Smooth muscle cell of the brain vasculature (primary cell): Measurements from ENCODE around the gene PER2.

Source experiments
- DNase-seq: peaks from one replicate; pipeline ENCODE4 v3.0.0-alpha.2; 2012; ENCODE audit warnings: low read depth, low spot score

The PER2 gene

DNA sequence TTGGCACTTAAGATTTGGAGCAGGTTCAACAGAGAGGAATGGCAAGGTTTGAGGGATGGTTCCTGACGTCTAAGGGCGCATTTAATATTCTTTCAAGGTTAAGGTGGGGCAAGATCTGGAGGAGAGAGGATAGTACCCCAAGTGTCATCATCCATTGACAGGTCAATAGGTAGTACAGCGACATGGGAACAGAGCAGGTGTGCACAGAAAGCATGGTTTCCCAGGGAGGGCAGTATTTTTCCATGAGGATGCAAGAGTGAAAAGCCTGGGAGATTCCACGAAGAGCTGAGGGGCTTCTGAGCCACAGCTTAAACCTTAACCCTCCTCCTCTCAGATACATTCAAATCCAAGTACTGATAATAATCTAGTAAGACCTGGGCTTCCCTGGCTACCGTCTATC lies 57.7 kb downstream of the PER2 start:
- no peak for DNase-seq

DNA sequence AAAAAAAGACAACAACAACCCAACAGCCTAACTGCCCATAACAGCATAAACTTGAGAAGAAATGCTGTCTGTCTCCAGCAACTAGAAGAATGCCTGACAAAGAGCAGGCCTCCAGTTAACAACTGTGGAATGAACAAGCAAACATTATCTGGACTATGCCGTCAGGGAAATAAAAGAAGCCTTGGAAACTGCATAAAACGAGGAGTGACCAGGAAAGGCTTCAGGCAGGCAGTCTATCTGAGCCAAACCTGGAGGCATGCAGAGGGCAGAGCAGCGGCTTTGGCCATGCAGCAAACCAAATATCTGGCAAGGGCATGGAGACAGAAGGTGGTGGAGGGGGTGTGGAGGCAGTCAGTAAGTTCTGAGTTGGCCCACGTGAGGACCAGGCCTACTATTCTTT lies 59.7 kb downstream of the PER2 start:
- no peak for DNase-seq

- no peak for DNase-seq
These were observed 60.8 kb downstream of the PER2 start for GRCh38 chr2:238227587-238228032.

DNA sequence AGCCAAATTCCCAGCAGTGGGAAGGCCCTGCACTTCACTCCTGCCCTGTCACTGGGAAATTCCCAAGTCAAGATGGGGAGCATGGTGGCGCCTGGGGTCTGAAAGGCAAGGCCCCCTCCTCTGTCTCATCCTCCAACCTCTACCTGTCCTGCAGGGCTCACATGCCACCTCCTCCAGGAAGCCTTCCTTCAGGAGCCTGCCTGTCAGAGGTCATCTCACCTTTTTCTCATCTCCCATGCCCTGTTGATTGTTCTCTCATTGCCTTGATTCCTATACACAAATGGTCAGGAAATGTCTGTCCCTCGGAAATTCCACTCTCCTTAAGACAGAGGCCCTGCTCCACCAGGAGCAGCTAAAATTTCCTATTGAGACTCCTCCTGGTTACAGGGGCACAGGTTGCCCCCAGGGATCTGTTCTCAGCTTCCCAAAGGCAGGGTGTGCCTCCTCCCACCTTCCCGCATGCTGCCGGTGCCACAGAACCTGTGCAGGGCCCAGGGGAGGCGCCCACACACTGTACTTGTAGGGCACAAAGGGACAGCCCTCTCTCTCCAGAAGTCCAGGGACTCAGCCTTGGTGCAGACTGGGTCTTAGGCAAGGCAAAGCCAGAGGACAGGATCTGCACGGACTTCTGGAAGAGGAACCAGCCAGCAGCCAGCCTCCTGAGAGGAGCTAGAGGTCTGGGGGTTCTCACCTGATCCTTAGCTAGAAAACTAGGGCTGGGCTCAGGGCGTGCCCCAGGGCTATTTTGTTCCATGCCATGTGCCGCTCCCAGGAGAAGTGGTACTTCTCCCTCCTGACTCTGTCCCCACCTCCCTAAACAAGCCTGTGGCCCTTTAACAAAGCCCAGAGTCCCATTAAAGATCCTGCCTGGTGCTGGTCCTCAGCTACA lies 61.5 kb downstream of the PER2 start:
- DNase-seq: no peak

DNA sequence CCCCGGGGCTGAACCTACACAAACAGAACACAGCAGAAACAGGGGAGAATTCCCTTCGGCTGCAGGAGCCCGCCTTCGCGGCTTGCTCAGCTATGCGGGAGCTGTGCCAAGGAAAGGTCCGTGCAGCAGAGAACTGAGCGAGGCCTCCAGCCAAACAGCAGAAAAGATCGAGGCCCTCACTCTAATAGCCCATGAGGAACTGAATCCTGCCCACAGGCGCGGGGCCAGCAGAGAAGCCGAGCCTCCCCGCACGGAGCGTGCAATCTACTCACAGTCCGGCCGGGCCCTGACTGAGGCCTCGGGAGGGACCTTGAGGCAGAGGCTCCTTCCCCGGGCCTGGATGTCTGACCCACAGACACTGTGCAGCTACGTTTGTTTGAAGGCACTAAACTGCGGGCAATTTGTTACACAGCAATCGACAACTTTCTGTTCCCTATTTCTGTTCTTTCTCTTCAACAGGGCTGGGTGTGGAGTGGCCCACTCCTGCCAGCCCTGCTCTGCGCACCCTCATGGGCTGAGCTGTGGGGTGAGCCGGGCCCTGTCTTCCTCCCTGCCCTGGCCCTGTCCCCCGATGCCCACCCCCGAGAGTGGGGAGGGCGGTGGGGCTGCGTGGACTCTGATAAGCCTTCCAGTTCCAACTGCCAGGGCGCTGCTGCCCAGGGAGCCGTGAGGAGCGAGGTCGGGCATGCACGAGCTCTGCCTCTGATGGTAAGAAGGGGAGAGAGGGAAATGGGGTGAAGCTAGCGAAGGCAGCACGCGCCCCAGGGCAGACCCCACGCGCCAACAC lies 62.3 kb downstream of the PER2 start:
- DNase-seq: no peak

DNA sequence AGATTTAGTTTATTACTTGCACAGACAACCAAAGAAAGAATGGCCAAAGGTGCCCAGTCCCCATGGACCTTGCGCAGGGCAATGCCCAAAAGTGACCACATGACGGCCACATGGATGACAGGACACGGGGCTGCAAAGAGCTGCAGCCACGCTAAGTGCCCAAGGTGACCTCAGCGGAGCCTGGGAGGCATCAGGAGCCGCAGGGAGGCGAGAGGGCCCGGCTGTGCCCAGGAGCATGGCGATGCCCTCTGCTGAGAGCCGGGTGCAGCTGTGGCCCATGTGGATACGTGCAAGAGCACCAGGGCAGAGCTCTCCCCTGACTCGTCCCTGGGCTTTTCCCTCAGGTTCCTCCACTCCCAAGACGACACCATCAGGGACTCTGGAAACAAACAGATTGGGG lies 63.3 kb downstream of the PER2 start:
- no peak for DNase-seq

DNA sequence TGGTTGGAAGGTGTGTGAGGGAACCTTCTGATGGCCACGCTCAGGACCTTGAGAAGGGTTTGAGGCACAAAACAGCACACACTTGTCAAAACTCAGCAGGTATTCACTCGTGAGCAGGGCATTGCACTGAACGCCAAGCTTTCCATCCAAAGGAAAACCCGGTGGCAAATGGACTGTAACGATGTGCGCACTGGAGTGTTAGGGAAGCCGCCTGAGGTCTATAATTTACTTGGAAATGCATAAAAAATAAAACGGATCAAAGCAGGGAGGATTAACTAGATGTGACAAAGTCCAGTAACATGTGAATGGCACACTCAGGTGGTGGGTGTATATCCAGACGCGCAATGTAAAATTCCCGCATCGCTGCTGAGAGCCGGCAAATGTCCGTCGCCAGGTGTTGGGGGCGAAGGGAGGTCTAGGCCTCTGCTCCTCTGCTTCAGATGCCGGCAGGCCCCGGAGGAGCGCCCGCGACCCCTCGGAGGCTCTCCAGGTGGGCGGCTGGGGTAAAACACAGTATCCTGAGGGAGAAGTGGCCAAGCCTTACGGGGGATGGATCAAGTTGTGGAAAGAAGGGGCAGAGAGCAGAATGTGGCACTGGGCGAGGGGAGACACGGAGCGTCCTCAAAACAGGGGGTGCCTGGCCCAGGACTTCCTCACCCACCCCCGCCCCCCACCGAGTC lies 63.9 kb downstream of the PER2 start:
- DNase-seq: no peak

DNA sequence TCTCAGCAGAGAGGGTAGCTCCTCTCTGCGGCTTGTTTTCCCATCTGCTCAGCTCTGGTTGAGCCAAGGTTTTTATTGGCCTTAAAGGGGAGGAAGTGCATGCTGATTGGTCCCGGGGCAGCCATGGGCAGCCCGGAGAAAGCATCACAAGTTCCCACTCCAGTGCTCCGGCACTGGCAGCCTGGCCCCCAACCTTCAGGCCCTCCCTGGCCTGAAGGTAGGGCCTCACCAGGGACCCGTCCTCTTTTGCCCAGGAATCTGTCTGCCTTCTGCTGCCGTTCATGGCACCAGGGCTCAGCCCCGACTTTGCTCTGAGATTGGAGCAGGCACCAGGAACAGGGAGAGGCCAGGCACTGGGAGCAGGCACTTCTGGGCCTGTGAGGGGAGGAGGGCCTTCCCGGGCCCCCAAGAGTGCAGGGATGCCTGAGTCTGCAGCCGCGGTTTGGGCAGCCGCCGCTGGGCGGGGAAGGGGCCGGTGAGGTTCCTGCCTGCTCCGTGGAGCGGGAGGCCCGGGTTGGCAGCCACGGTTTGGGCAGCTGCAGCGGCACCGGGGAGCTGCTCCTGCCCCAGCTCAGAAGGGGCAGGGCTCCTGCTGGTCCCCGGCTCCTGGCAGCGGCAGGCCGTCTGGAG lies 67.4 kb downstream of the PER2 start:
- DNase-seq: no peak

- DNase-seq: no peak
These were observed 68.0 kb downstream of the PER2 start for GRCh38 chr2:238220274-238220891.

- no peak for DNase-seq
These were observed 71.7 kb downstream of the PER2 start for GRCh38 chr2:238216651-238217184.

DNA sequence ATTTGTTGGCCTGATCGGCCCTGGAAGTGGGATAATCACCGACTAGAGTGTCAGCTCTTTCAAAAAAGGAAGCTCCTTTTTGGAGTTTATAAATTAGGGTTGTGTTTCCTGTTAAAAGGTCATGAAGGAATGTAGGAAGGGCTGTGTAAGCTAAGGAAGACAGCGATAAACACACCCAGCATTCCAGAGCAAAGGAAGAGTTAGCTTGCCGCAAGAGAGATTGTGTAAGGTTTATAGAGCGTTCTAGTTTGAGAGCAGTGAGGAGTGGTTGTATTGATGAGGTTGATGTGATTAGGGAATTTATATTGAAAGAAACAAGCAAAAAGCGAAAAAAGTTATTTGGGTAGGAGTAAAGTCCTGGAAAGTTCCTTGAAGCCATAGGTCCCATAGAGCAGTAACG lies 81.4 kb downstream of the PER2 start:
- DNase-seq: no peak

DNA sequence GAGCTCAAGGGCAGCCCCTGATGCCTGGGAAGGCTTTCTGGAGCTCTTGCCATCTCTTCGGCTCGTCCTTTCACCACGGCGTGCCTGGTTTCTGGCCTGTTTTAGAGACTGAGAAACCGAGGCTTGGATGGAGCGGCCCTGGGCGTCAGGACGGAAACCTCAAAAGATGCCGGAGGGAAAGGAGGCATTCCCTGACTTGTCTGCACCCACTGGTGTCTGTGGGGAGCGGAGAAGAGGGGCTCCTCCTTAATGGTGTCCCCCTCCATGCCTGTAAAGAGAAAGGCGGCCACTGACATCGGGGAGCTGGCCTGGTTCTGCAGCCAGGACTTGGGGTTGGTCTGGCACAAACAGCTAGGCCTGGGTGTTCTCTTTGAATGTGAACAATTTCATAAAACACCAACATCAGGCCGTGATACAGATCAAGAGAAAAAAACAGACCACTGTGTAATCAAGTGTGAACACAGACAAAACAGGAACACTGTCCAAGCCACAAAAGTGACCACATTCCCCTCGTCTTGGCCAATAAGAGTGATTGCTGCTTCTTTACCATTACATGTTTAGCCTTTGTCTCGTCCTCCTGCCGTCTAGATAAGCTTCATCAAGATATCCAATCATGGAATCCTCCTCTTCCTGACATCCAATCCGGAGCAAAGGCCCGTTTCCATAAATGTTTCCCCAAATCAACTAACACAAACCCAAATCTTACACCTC lies 84.3 kb downstream of the PER2 start:
- DNase-seq: no peak

- peak; percentile 39 for DNase-seq
These were observed 85.1 kb downstream of the PER2 start, which contains the start of gene ILKAP for GRCh38 chr2:238203094-238203972. Gene ILKAP, minus strand, starts transcription at chr2:238203695. Its CDS starts 142 bp downstream, at chr2:238203553.

- no peak for DNase-seq
These were observed 85.9 kb downstream of the PER2 start for GRCh38 chr2:238202326-238203093.
